AG10803 (cell line): Measurements from ENCODE around the gene NPHP4.

Experiments used
- DNase-seq: peaks from one replicate; pipeline ENCODE4 v3.0.0; 2010; ENCODE audit warnings: low read depth
- H3K4me3 ChIP-seq: 2 replicates; pipeline ENCODE4 v1.5.1; 2011; ENCODE audit warnings: mild to moderate bottlenecking, low read length, control low read depth
- CTCF ChIP-seq: conservative IDR thresholded peaks from 2 replicates; pipeline ENCODE4 v1.5.1; 2011; ENCODE audit warnings: mild to moderate bottlenecking, low read length, control low read depth, inconsistent platforms

NPHP4 gene

GRCh38 chr1:5889901-5890300, 102.3 kb downstream of the NPHP4 start:
- DNase-seq, result no peak
- no peak for TF ChIP-seq CTCF

GRCh38 chr1:5889462-5889861, 102.8 kb downstream of the NPHP4 start:
- H3K4me3 ChIP-seq, result no peak overlapping the region
- no peak for TF ChIP-seq CTCF
- DNase-seq, result no peak

More at GRCh38 chr1:5889901-5890300, 102.3 kb downstream of the NPHP4 start:
- no peak overlapping the region for H3K4me3 ChIP-seq

- TF ChIP-seq CTCF, result no peak
- DNase-seq, result no peak
- no peak overlapping the region for H3K4me3 ChIP-seq
Measured at GRCh38 chr1:5888606-5889211, 103.5 kb downstream of the NPHP4 start.

- no peak for DNase-seq
- no peak for TF ChIP-seq CTCF
- H3K4me3 ChIP-seq, result no peak overlapping the region
Measured at GRCh38 chr1:5887971-5888361, 104.3 kb downstream of the NPHP4 start.

GRCh38 chr1:5887349-5887970, 104.8 kb downstream of the NPHP4 start:
- DNase-seq, result no peak
- no peak overlapping the region for H3K4me3 ChIP-seq
- no peak for TF ChIP-seq CTCF

- DNase-seq, result no peak
- no peak overlapping the region for H3K4me3 ChIP-seq
- TF ChIP-seq CTCF, result no peak
Measured at GRCh38 chr1:5886541-5887348, 105.5 kb downstream of the NPHP4 start.

GRCh38 chr1:5886140-5886483, 106.1 kb downstream of the NPHP4 start:
- no peak overlapping the region for H3K4me3 ChIP-seq
- no peak for DNase-seq
- no peak for TF ChIP-seq CTCF
